OCI-LY7 (cell line): ENCODE measurements around the gene VSIG10L2. TPM values are rescaled to one million over a fixed set of nuclear protein-coding genes. Genes with fewer than 3 reads are reported as not detected.

Source experiments
- BruUV-seq: library from RNA; stranded (reverse); fragments of 400-500 nt; replicated peaks from 2 replicates; lab custom pipeline; 2021; lab: Mats Ljungman, UMichigan
- CTCF ChIA-PET: fragments of 300-600 bp; sonication (Branson Sonifier 250); formaldehyde crosslinking; loops from one replicate; lab custom pipeline; 2022; ENCODE audit warnings: antibody characterized with exemption; ENCODE audit not compliant: unreplicated experiment; lab: Charles Lee
- POLR2A ChIA-PET: fragments of 300-600 bp; sonication (Branson Sonifier 250); formaldehyde crosslinking; loops from one replicate; lab custom pipeline; 2022; ENCODE audit warnings: antibody characterized with exemption; lab: Charles Lee
- DNase-seq: peaks from one replicate; pipeline ENCODE4 v3.0.0-alpha.2; 2015; ENCODE audit warnings: low spot score
- H2AFZ ChIP-seq: fragments of 200-600 bp; sonication (generic), shearing (Covaris generic); 2 replicates; pipeline ENCODE4 v1.6.1; 2014; ENCODE audit warnings: mild to moderate bottlenecking, antibody characterized with exemption, low read length, moderate library complexity
- H3K27ac ChIP-seq: fragments of 200-600 bp; sonication (generic); 2 replicates; pipeline ENCODE4 v1.5.1; 2014; ENCODE audit warnings: mixed run types, low read depth, mild to moderate bottlenecking, moderate library complexity, low read length, inconsistent platforms; ENCODE audit not compliant: poor library complexity, severe bottlenecking
- H3K36me3 ChIP-seq: fragments of 200-600 bp; sonication (generic); 2 replicates; pipeline ENCODE4 v1.6.1; 2014; ENCODE audit warnings: mild to moderate bottlenecking, antibody characterized with exemption, low read length, moderate library complexity, mixed read lengths; ENCODE audit not compliant: insufficient read depth
- H3K4me1 ChIP-seq: fragments of 200-600 bp; sonication (generic); 2 replicates; pipeline ENCODE4 v1.5.1; 2014; ENCODE audit warnings: mild to moderate bottlenecking, low read length; ENCODE audit not compliant: insufficient read depth, poor library complexity, severe bottlenecking
- H3K4me2 ChIP-seq: fragments of 200-600 bp; sonication (generic); 2 replicates; pipeline ENCODE4 v1.6.1; 2014; ENCODE audit warnings: mild to moderate bottlenecking, low read length
- H3K4me3 ChIP-seq: fragments of 200-600 bp; sonication (generic); 2 replicates; pipeline ENCODE4 v1.5.1; 2014; ENCODE audit warnings: mild to moderate bottlenecking, low read depth, low read length; ENCODE audit not compliant: poor library complexity, severe bottlenecking
- H3K79me2 ChIP-seq: fragments of 200-600 bp; sonication (generic); 2 replicates; pipeline ENCODE4 v1.6.1; 2016; ENCODE audit warnings: low read depth, mild to moderate bottlenecking, low read length, moderate library complexity, mixed read lengths; ENCODE audit not compliant: insufficient read depth
- H3K9me2 ChIP-seq: fragments of 200-600 bp; sonication (generic); 2 replicates; pipeline ENCODE4 v1.6.1; 2016; ENCODE audit warnings: mild to moderate bottlenecking, low read length, mixed read lengths; ENCODE audit not compliant: insufficient read depth
- H3K9me3 ChIP-seq: fragments of 200-600 bp; sonication (generic); 2 replicates; pipeline ENCODE4 v1.6.1; 2014; ENCODE audit warnings: mild to moderate bottlenecking, mixed run types, low read length, mixed read lengths
- H4K20me1 ChIP-seq: fragments of 200-600 bp; sonication (generic); 2 replicates; pipeline ENCODE4 v1.6.1; 2014; ENCODE audit warnings: mild to moderate bottlenecking, antibody characterized with exemption, low read length, moderate library complexity, mixed read lengths; ENCODE audit not compliant: insufficient read depth
- EZH2phosphoT487 ChIP-seq: fragments of 200-600 bp; sonication (generic); IDR thresholded peaks from 2 replicates; pipeline ENCODE4 v1.6.1; 2018; ENCODE audit warnings: low read depth, borderline replicate concordance, mild to moderate bottlenecking, mixed run types, antibody characterized with exemption, low read length, moderate library complexity, mixed read lengths
- intact Hi-C: fragments of 100-400 bp; cut with micrococcal nuclease; formaldehyde crosslinking; loops from one replicate; pipeline ENCODE4 v1.10.0; 2022; ENCODE audit not compliant: unreplicated experiment
- total RNA-seq, 2 experiments: library from RNA; depleted of rRNA in 1 of 2; stranded (reverse); fragments of >200 nt in 1 of 2; shearing (Covaris generic) in 1 of 2; gene quantifications; 2 replicates each; pipeline ENCODE4 v1.2.3, GENCODE V29; 2014 to 2022
- TF ChIP-seq, protein P1 (sequence below): fragments of 200-600 bp; sonication (generic); conservative IDR thresholded peaks from 2 replicates; pipeline ENCODE4 v1.5.1; 2014; ENCODE audit warnings: mild to moderate bottlenecking, antibody characterized with exemption, low read length, moderate library complexity, mixed read lengths

Gene VSIG10L2
- total RNA-seq, 2 experiments from 2014 or later = not detected

DNA sequence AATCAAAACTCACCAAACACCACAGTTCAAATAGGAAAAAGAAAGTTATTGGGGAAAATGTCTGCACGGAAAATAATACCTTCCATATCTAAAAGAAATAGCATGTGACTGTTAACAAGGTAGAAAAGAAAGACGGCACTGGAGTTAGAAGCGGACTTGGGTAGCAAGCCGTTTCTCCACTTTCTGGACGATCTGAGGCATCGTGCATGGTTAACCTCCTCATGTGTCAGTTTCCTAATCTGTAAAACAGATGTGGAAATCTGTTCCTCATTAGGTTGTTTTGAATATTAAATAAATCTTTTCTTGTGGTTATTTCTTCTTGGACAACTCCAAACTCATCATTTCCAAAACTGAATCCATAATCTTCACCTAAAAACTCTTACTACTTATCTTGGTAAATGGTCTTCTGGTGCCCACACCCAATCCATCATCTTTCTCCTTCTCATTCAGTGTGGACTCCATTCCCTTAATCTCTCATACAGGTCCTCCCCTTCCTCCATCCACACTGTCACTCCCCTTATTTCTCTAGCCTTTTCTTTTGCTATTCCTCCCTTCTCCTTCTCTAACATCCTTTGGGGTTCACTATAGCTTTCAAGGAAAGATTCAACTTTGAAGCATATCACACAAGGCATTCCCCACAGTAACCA lies 53.5 kb downstream of the VSIG10L2 start:
- no peaks in the 10 kb centered on the region for H3K9me3 ChIP-seq
- H3K4me2 ChIP-seq = no peak overlapping the region
- no peaks in the 10 kb centered on the region for H3K79me2 ChIP-seq
- no peak overlapping the region for H2AFZ ChIP-seq
- TF ChIP-seq EZH2phosphoT487 = no peak
- TF ChIP-seq, protein P1, sequence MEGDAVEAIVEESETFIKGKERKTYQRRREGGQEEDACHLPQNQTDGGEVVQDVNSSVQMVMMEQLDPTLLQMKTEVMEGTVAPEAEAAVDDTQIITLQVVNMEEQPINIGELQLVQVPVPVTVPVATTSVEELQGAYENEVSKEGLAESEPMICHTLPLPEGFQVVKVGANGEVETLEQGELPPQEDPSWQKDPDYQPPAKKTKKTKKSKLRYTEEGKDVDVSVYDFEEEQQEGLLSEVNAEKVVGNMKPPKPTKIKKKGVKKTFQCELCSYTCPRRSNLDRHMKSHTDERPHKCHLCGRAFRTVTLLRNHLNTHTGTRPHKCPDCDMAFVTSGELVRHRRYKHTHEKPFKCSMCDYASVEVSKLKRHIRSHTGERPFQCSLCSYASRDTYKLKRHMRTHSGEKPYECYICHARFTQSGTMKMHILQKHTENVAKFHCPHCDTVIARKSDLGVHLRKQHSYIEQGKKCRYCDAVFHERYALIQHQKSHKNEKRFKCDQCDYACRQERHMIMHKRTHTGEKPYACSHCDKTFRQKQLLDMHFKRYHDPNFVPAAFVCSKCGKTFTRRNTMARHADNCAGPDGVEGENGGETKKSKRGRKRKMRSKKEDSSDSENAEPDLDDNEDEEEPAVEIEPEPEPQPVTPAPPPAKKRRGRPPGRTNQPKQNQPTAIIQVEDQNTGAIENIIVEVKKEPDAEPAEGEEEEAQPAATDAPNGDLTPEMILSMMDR = no peak
- H3K9me2 ChIP-seq = no peaks in the 10 kb centered on the region
- no peak overlapping the region for H3K27ac ChIP-seq
- H3K36me3 ChIP-seq = no peaks in the 10 kb centered on the region
- CTCF ChIA-PET = no interaction called here
- intact Hi-C loops = no loop called here
- POLR2A ChIA-PET = no interaction called here
- no peaks in the 10 kb centered on the region for H4K20me1 ChIP-seq
- no peak for DNase-seq
- no peak overlapping the region for H3K4me3 ChIP-seq
- no peaks in the 10 kb centered on the region for H3K4me1 ChIP-seq
- no TSS peak for BruUV-seq

DNA sequence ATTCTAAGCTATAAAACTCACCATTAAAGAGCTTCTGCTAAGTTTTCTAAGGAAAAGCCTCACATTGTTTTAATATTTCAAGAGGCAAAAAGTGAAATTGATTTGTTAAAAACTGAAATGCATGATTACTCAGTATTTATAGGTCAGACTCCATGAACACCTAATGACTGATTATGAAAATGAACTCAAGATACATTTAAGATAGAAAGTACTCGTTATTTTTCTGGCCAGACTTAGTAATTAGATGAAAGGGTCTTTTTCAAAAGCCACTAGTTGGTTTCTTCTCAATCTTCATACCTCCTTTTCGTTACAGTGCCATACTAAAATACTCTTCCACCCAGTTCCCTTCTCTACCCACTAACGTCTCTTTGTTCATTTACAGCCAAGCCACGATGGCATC lies 56.3 kb downstream of the VSIG10L2 start:
- H2AFZ ChIP-seq = no peak overlapping the region
- no peaks in the 10 kb centered on the region for H3K36me3 ChIP-seq
- no peak overlapping the region for H3K4me3 ChIP-seq
- no peak overlapping the region for H3K27ac ChIP-seq
- no peaks in the 10 kb centered on the region for H3K9me2 ChIP-seq
- ChIA-PET CTCF (no interaction called here), POLR2A (interaction anchor here (0.8 to 0.9 kb wide), 2 partner anchors 14 to 40 kb away, joined by 3 read pairs; no protein-coding TSS in a partner anchor)
- H3K9me3 ChIP-seq = no peaks in the 10 kb centered on the region
- H3K79me2 ChIP-seq = no peaks in the 10 kb centered on the region
- intact Hi-C loops = no loop called here
- H3K4me1 ChIP-seq = no peaks in the 10 kb centered on the region
- no peaks in the 10 kb centered on the region for H4K20me1 ChIP-seq
- TF ChIP-seq, protein P1 = no peak
- no peak for TF ChIP-seq EZH2phosphoT487
- DNase-seq = no peak
- no peak overlapping the region for H3K4me2 ChIP-seq
- BruUV-seq = no TSS peak

Other genes starting within 250 kb of the VSIG10L2 start
- gene PATE1, start 199.8 kb upstream of the VSIG10L2 start, total RNA-seq (2014; rRNA removed; shearing (Covaris generic)) = 0.33 TPM in 1 of 2 replicates, not detected in the other
- not detected in 2 replicates for gene PATE1, start 199.8 kb upstream of the VSIG10L2 start, total RNA-seq (2022)
- 1.6 and 4.0 TPM in 2 replicates for gene PATE2, start 167.2 kb upstream of the VSIG10L2 start, total RNA-seq (2014; rRNA removed; shearing (Covaris generic))
- 1.1 and 1.4 TPM in 2 replicates for gene PATE2, start 167.2 kb upstream of the VSIG10L2 start, total RNA-seq (2022)
- not detected in 2 replicates for gene PATE3, start 157.9 kb upstream of the VSIG10L2 start, total RNA-seq (2014; rRNA removed; shearing (Covaris generic))
- gene PATE3, start 157.9 kb upstream of the VSIG10L2 start, total RNA-seq (2022) = not detected in 2 replicates
- gene PATE4, start 112.7 kb upstream of the VSIG10L2 start, total RNA-seq (2014; rRNA removed; shearing (Covaris generic)) = not detected in 2 replicates
- not detected in 2 replicates for gene PATE4, start 112.7 kb upstream of the VSIG10L2 start, total RNA-seq (2022)
- gene HYLS1, start 58.4 kb upstream of the VSIG10L2 start, total RNA-seq (2014; rRNA removed; shearing (Covaris generic)) = 25.1 and 31.5 TPM in 2 replicates
- gene HYLS1, start 58.4 kb upstream of the VSIG10L2 start, total RNA-seq (2022) = 18.3 and 22.9 TPM in 2 replicates
- gene PUS3, start 42.8 kb upstream of the VSIG10L2 start, total RNA-seq (2014; rRNA removed; shearing (Covaris generic)) = 7.7 and 8.6 TPM in 2 replicates
- gene PUS3, start 42.8 kb upstream of the VSIG10L2 start, total RNA-seq (2022) = 9.2 and 10.2 TPM in 2 replicates
- 0.13 TPM in 1 of 2 replicates, not detected in the other for gene DDX25, start 41.5 kb upstream of the VSIG10L2 start, total RNA-seq (2014; rRNA removed; shearing (Covaris generic))
- gene DDX25, start 41.5 kb upstream of the VSIG10L2 start, total RNA-seq (2022) = 0.31 TPM in 1 of 2 replicates, not detected in the other
- gene CDON, start 116.8 kb downstream of the VSIG10L2 start, total RNA-seq (2014; rRNA removed; shearing (Covaris generic)) = 1.5 and 2.0 TPM in 2 replicates
- 1.1 and 2.5 TPM in 2 replicates for gene CDON, start 116.8 kb downstream of the VSIG10L2 start, total RNA-seq (2022)